CD4-positive, alpha-beta memory T cell (primary cell): ENCODE measurements around the gene CEP57. TPM values are rescaled to one million over a fixed set of nuclear protein-coding genes. Genes with fewer than 3 reads are reported as not detected.

Experiments
- CTCF ChIA-PET: fragments of 350-600 bp; sonication (Branson Sonifier 250); formaldehyde crosslinking; loops from one replicate; lab custom pipeline; 2021; ENCODE audit warnings: inconsistent platforms; ENCODE audit not compliant: partially characterized antibody; lab: Charles Lee
- POLR2A ChIA-PET: fragments of 350-600 bp; sonication (Branson Sonifier 250); formaldehyde crosslinking; loops from one replicate; lab custom pipeline; 2021; ENCODE audit not compliant: partially characterized antibody; lab: Charles Lee
- DNase-seq, 5 donors: peaks; one replicate each; pipeline versions ENCODE4 v3.0.0 to v3.0.0-alpha.2; 2020 to 2022; ENCODE audit warnings: mixed read lengths in 1 of 5
- H3K27ac ChIP-seq: one replicate; pipeline ENCODE4 v1.7.0; 2013; ENCODE audit warnings: low read depth, low read length
- H3K27me3 ChIP-seq: 2 replicates; pipeline ENCODE4 v1.7.0; 2013; ENCODE audit warnings: mild to moderate bottlenecking, low read length, moderate library complexity; ENCODE audit not compliant: insufficient read depth
- H3K36me3 ChIP-seq: 2 replicates; pipeline ENCODE4 v1.7.0; 2013; ENCODE audit warnings: mild to moderate bottlenecking, low read length, moderate library complexity; ENCODE audit not compliant: insufficient read depth
- H3K4me1 ChIP-seq: 2 replicates; pipeline ENCODE4 v1.7.0; 2013; ENCODE audit warnings: mild to moderate bottlenecking, low read length, moderate library complexity; ENCODE audit not compliant: insufficient read depth
- H3K4me3 ChIP-seq, 2 donors: one replicate each; pipeline ENCODE4 v1.7.0; 2013; ENCODE audit warnings: low read length in 2 of 2, mild to moderate bottlenecking in 1 of 2
- H3K9me3 ChIP-seq, 2 donors: one replicate each; pipeline ENCODE4 v1.7.0; 2013; ENCODE audit warnings: low read length in 2 of 2, control low read depth in 1 of 2; ENCODE audit not compliant: control insufficient read depth in 1 of 2
- H3K27ac Mint-ChIP-seq, 7 donors: one replicate each; pipeline ENCODE4 v1.8.0; 2020 to 2021; ENCODE audit warnings: mixed read lengths in 7 of 7, mild to moderate bottlenecking in 6 of 7, inconsistent platforms in 3 of 7, moderate library complexity in 3 of 7
- H3K27me3 Mint-ChIP-seq, 2 donors: one replicate each; pipeline ENCODE4 v1.8.0; 2020 to 2021; ENCODE audit warnings: mixed read lengths in 2 of 2
- H3K36me3 Mint-ChIP-seq, 2 donors: one replicate each; pipeline ENCODE4 v1.8.0; 2020 to 2021; ENCODE audit warnings: mixed read lengths in 2 of 2, inconsistent platforms in 1 of 2, mild to moderate bottlenecking in 1 of 2
- H3K4me1 Mint-ChIP-seq, 4 donors: one replicate each; pipeline ENCODE4 v1.8.0; 2020 to 2021; ENCODE audit warnings: mixed read lengths in 4 of 4, mild to moderate bottlenecking in 1 of 4
- H3K4me3 Mint-ChIP-seq, 8 donors: one replicate each; pipeline ENCODE4 v1.8.0; 2020 to 2021; ENCODE audit warnings: mixed read lengths in 8 of 8, mild to moderate bottlenecking in 7 of 8, moderate library complexity in 6 of 8, inconsistent platforms in 3 of 8
- H3K9me3 Mint-ChIP-seq, 8 donors: one replicate each; pipeline ENCODE4 v1.8.0; 2020 to 2021; ENCODE audit warnings: mixed read lengths in 8 of 8, mild to moderate bottlenecking in 5 of 8, inconsistent platforms in 3 of 8, moderate library complexity in 1 of 8
- intact Hi-C: fragments of 100-400 bp; cut with micrococcal nuclease; formaldehyde crosslinking; loops from one replicate; pipeline ENCODE4 v1.15.1; 2023
- polyA plus RNA-seq, 2 donors: library from polyadenylated mRNA; unstranded; fragments of 300-500 nt; fragmentation: Illumina TruSeq; gene quantifications; one replicate each; pipeline ENCODE4 v1.2.3, GENCODE V29; 2021
- total RNA-seq, 2 experiments: library from RNA; stranded (reverse); gene quantifications; one replicate each; pipeline ENCODE4 v1.2.3, GENCODE V29; 2021

The CEP57 gene
- total and polyA plus RNA-seq, 4 experiments from 2014 or later, result 39.0 to 78.9 (median 70.0) TPM

GRCh38 chr11:95827696-95828095 is 37.4 kb downstream of the CEP57 start:
- ChIA-PET POLR2A (no interaction called here), CTCF (interaction anchor here (2.0 to 2.6 kb wide), 2 partner anchors 9 to 516 kb away, joined by 7 to 12 read pairs; partner anchors contain the start of gene MAML2)
- H3K27ac Mint-ChIP-seq, result no peak overlapping the region
- peaks cover 19% of the 10 kb centered on the region for H3K36me3 ChIP-seq
- H3K4me3 ChIP-seq, result no peak overlapping the region
- H3K36me3 Mint-ChIP-seq, result peaks cover 38 to 41% of the 10 kb centered on the region in 2 donors
- no peak overlapping the region for H3K4me3 Mint-ChIP-seq
- H3K27ac ChIP-seq, result no peak overlapping the region
- intact Hi-C loops, result no loop called here
- H3K9me3 Mint-ChIP-seq, result no peaks in the 10 kb centered on the region
- H3K9me3 ChIP-seq, result no peaks in the 10 kb centered on the region
- H3K4me1 Mint-ChIP-seq, result peaks cover 0 to 1% (median 0%) of the 10 kb centered on the region in 4 donors
- no peak for DNase-seq
- no peaks in the 10 kb centered on the region for H3K4me1 ChIP-seq
- no peaks in the 10 kb centered on the region for H3K27me3 ChIP-seq
- no peaks in the 10 kb centered on the region for H3K27me3 Mint-ChIP-seq

GRCh38 chr11:95829580-95830259 is 39.4 kb downstream of the CEP57 start:
- ChIA-PET CTCF (interaction anchor here (0.6 to 2.0 kb wide), 2 partner anchors 514 to 813 kb away, joined by 4 to 7 read pairs; partner anchors contain the start of gene MAML2), POLR2A (no interaction called here)
- Histone ChIP-seq H3K4me1 (no peaks in the 10 kb centered on the region), H3K36me3 (peaks cover 20% of the 10 kb centered on the region), H3K27ac (no peak overlapping the region), H3K4me3 (no peak overlapping the region), H3K9me3 (no peaks in the 10 kb centered on the region), H3K27me3 (no peaks in the 10 kb centered on the region)
- H3K9me3 Mint-ChIP-seq, result no peaks in the 10 kb centered on the region
- no peak overlapping the region for H3K4me3 Mint-ChIP-seq
- intact Hi-C loops, result loop anchor here (10.0 kb wide), 2 partner anchors 225 to 415 kb away; no protein-coding TSS in a partner anchor
- DNase-seq, result no peak
- H3K4me1 Mint-ChIP-seq, result peaks cover 0 to 1% (median 0%) of the 10 kb centered on the region in 4 donors
- peaks cover 29 to 50% of the 10 kb centered on the region in 2 donors for H3K36me3 Mint-ChIP-seq
- peak overlapping the region in 3 of 7 donors; percentile 55 to 65 (median 57) for H3K27ac Mint-ChIP-seq
- H3K27me3 Mint-ChIP-seq, result no peaks in the 10 kb centered on the region

DNA sequence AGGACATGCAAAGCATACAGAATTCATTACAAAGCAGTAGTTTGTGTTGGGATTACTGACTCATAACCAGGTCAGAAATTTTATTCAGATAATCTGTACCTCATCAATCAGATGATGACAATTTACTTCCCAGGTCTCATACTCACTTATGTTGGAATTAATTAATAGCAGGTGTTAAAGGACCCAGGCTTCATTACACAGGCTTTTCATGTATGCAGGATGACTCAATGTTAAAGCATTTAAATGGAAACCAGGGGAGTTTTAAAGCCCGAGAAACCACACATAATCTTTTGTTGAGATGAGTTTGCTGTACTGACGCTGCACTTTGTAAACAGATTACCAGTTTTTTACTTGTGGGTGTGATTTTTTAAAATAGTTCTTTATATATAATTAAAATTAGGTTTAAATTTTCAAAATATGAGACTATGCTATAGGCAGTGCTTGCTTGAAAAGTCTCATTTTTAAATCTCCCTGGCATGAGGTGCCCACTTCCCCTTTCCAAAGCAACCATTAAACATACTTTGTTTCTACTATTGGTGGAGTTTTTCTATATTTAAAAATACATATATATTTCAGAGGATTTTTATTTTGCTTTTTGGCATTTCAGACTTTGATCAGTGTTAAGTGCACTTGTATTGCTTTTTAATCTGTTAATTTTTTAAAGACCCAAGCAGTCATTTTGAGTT is 41.0 kb downstream of the CEP57 start:
- Mint-ChIP-seq H3K36me3 (peaks cover 22 to 51% of the 10 kb centered on the region in 2 donors), H3K27ac (peak overlapping the region in 3 of 7 donors; percentile 10 to 48 (median 33)), H3K27me3 (no peaks in the 10 kb centered on the region), H3K4me3 (no peak overlapping the region), H3K9me3 (no peaks in the 10 kb centered on the region), H3K4me1 (peaks cover 0 to 4% (median 1%) of the 10 kb centered on the region in 4 donors)
- DNase-seq, result no peak
- Histone ChIP-seq H3K27me3 (no peaks in the 10 kb centered on the region), H3K4me1 (no peaks in the 10 kb centered on the region), H3K27ac (no peak overlapping the region), H3K4me3 (no peak overlapping the region), H3K9me3 (no peaks in the 10 kb centered on the region), H3K36me3 (peaks cover 20% of the 10 kb centered on the region)
- intact Hi-C loops, result loop anchor here (10.0 kb wide), 2 partner anchors 223 to 413 kb away; no protein-coding TSS in a partner anchor
- ChIA-PET POLR2A (no interaction called here), CTCF (no interaction called here)

GRCh38 chr11:95832763-95833162 is 42.5 kb downstream of the CEP57 start:
- ChIA-PET CTCF (interaction anchor here (1.0 to 2.2 kb wide), 4 partner anchors 9 to 562 kb away, joined by 3 to 8 read pairs (median 4); partner anchors contain the start of genes FAM76B and MAML2), POLR2A (no interaction called here)
- Histone ChIP-seq H3K4me3 (no peak overlapping the region), H3K9me3 (no peaks in the 10 kb centered on the region), H3K36me3 (peaks cover 17% of the 10 kb centered on the region), H3K4me1 (no peaks in the 10 kb centered on the region), H3K27me3 (no peaks in the 10 kb centered on the region), H3K27ac (no peak overlapping the region)
- peaks cover 0 to 4% (median 1%) of the 10 kb centered on the region in 4 donors for H3K4me1 Mint-ChIP-seq
- no peaks in the 10 kb centered on the region for H3K9me3 Mint-ChIP-seq
- H3K27ac Mint-ChIP-seq, result peak overlapping the region in 3 of 7 donors; percentile 7 to 30 (median 30)
- no peak for DNase-seq
- intact Hi-C loops, result loop anchor here (10.0 kb wide), 2 partner anchors 222 to 412 kb away; no protein-coding TSS in a partner anchor
- peaks cover 17 to 56% of the 10 kb centered on the region in 2 donors for H3K36me3 Mint-ChIP-seq
- H3K4me3 Mint-ChIP-seq, result no peak overlapping the region
- no peaks in the 10 kb centered on the region for H3K27me3 Mint-ChIP-seq

GRCh38 chr11:95833378-95833777 is 43.1 kb downstream of the CEP57 start:
- CTCF ChIA-PET, result interaction anchor here (0.6 to 3.9 kb wide), 8 partner anchors 10 to 593 kb away, joined by 3 to 66 read pairs (median 4); partner anchors contain the start of genes FAM76B and MAML2
- no peaks in the 10 kb centered on the region for H3K9me3 ChIP-seq
- no peak for DNase-seq
- Mint-ChIP-seq H3K9me3 (no peaks in the 10 kb centered on the region), H3K4me3 (no peak overlapping the region), H3K27ac (no peak overlapping the region), H3K36me3 (peaks cover 19 to 59% of the 10 kb centered on the region in 2 donors), H3K4me1 (peaks cover 0 to 4% (median 1%) of the 10 kb centered on the region in 4 donors), H3K27me3 (no peaks in the 10 kb centered on the region)
- H3K36me3 ChIP-seq, result peaks cover 17% of the 10 kb centered on the region
- no peaks in the 10 kb centered on the region for H3K27me3 ChIP-seq
- no peaks in the 10 kb centered on the region for H3K4me1 ChIP-seq
- H3K27ac ChIP-seq, result no peak overlapping the region
- POLR2A ChIA-PET, result no interaction called here
- no peak overlapping the region for H3K4me3 ChIP-seq
- intact Hi-C loops, result loop anchor here (10.0 kb wide), 2 partner anchors 221 to 411 kb away; no protein-coding TSS in a partner anchor

DNA sequence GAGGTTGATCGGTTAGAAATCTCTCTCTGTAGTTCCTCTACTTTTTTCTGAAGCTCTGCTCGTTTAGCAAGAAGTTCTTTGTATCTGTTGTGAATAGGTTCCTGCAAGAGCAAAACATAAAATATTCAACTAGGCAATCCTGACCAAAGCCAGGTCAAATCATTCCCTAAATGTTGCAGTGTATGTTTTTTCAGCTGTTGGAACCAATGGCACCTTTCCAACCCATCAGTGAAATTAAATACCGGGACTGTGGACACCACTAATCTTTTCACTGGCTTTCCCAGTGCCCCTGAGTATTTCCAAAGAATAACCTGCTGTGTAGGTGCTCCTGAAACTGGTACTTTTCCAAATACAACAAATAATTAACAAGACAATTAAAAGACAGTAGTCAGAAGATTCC is 45.1 kb downstream of the CEP57 start:
- ChIA-PET CTCF (interaction anchor here (0.6 to 3.9 kb wide), 29 partner anchors 8 to 938 kb away, joined by 3 to 66 read pairs (median 4); partner anchors contain the start of genes CCDC82, CEP57, FAM76B and JRKL), POLR2A (interaction anchor here (1.4 to 1.9 kb wide), 2 partner anchors 554 to 559 kb away, joined by 5 to 9 read pairs; partner anchors contain the start of genes CCDC82 and JRKL)
- Histone ChIP-seq H3K4me3 (no peak overlapping the region), H3K27ac (no peak overlapping the region), H3K4me1 (no peaks in the 10 kb centered on the region), H3K36me3 (peaks cover 9% of the 10 kb centered on the region), H3K27me3 (no peaks in the 10 kb centered on the region), H3K9me3 (no peaks in the 10 kb centered on the region)
- intact Hi-C loops, result loop anchor here (10.0 kb wide), 2 partner anchors 219 to 409 kb away; no protein-coding TSS in a partner anchor
- Mint-ChIP-seq H3K4me3 (no peak overlapping the region), H3K27ac (peak overlapping the region in 1 of 7 donors; percentile 23), H3K4me1 (peaks cover 0 to 4% (median 1%) of the 10 kb centered on the region in 4 donors), H3K9me3 (no peaks in the 10 kb centered on the region), H3K36me3 (peaks cover 14 to 58% of the 10 kb centered on the region in 2 donors), H3K27me3 (no peaks in the 10 kb centered on the region)
- no peak for DNase-seq
